A673 (cell line): ENCODE measurements around the gene ADGRB2. TPM values are rescaled to one million over a fixed set of nuclear protein-coding genes. Genes with fewer than 3 reads are reported as not detected.

Source experiments
- BruUV-seq: library from RNA; stranded (reverse); fragments of 400-500 nt; replicated peaks from 2 replicates; lab custom pipeline; 2021; lab: Mats Ljungman, UMichigan
- CTCF ChIA-PET: fragments of 300-600 bp; sonication (Branson Sonifier 250); formaldehyde crosslinking; loops from one replicate; lab custom pipeline; 2022; ENCODE audit warnings: antibody characterized with exemption; lab: Charles Lee
- POLR2A ChIA-PET: fragments of 300-600 bp; sonication (Branson Sonifier 250); formaldehyde crosslinking; loops from one replicate; lab custom pipeline; 2022; ENCODE audit warnings: antibody characterized with exemption; ENCODE audit not compliant: low non-redundant PET; lab: Charles Lee
- DNase-seq: peaks from one replicate; pipeline ENCODE4 v3.0.0-alpha.2; 2015; ENCODE audit warnings: low spot score
- H3K27ac ChIP-seq: fragments of 200-600 bp; sonication (generic); 2 replicates; pipeline ENCODE4 v1.5.1; 2016; ENCODE audit warnings: mixed run types, low read depth, mild to moderate bottlenecking, mixed read lengths, antibody characterized with exemption, low read length; ENCODE audit not compliant: poor library complexity, severe bottlenecking
- H3K27me3 ChIP-seq: fragments of 200-600 bp; sonication (generic); replicated peaks from 2 replicates; pipeline ENCODE4 v1.6.1; 2017; ENCODE audit warnings: mixed run types, low read depth, mild to moderate bottlenecking, mixed read lengths, antibody characterized with exemption, low read length; ENCODE audit not compliant: insufficient read depth, poor library complexity
- H3K36me3 ChIP-seq: fragments of 200-600 bp; sonication (generic); 2 replicates; pipeline ENCODE4 v1.6.1; 2016; ENCODE audit warnings: mixed run types, mild to moderate bottlenecking, mixed read lengths, antibody characterized with exemption, low read length; ENCODE audit not compliant: insufficient read depth, poor library complexity, severe bottlenecking
- H3K4me1 ChIP-seq: fragments of 200-600 bp; sonication (generic); 2 replicates; pipeline ENCODE4 v1.6.1; 2017; ENCODE audit warnings: mixed run types, mild to moderate bottlenecking, mixed read lengths, antibody characterized with exemption, low read length; ENCODE audit not compliant: insufficient read depth, poor library complexity, severe bottlenecking
- H3K4me3 ChIP-seq: fragments of 200-600 bp; sonication (generic); 2 replicates; pipeline ENCODE4 v1.5.1; 2016; ENCODE audit warnings: low read depth, mixed run types, mild to moderate bottlenecking, mixed read lengths, low read length; ENCODE audit not compliant: poor library complexity, severe bottlenecking
- H3K9me3 ChIP-seq: fragments of 200-600 bp; sonication (generic); 2 replicates; pipeline ENCODE4 v1.6.1; 2016; ENCODE audit warnings: mixed run types, low read depth, mild to moderate bottlenecking, mixed read lengths, antibody characterized with exemption, low read length; ENCODE audit not compliant: poor library complexity, severe bottlenecking
- CTCF ChIP-seq: fragments of 300-800, 200-600 bp; sonication (generic); conservative IDR thresholded peaks from 2 replicates; pipeline ENCODE4 v1.5.1; 2017; ENCODE audit warnings: low read depth, mild to moderate bottlenecking, antibody characterized with exemption, low read length, moderate library complexity, mixed read lengths
- EZH2 ChIP-seq: fragments of 200-600 bp; sonication (generic); IDR thresholded peaks from 2 replicates; pipeline ENCODE4 v1.6.1; 2017; ENCODE audit warnings: borderline replicate concordance, low read depth, mild to moderate bottlenecking, mixed read lengths, antibody characterized with exemption, low read length; ENCODE audit not compliant: poor library complexity, severe bottlenecking
- intact Hi-C: fragments of 100-400 bp; cut with micrococcal nuclease; formaldehyde crosslinking; loops from one replicate; pipeline ENCODE4 v1.10.0; 2022; ENCODE audit not compliant: unreplicated experiment
- total RNA-seq: library from RNA; stranded (reverse); gene quantifications from 2 replicates; pipeline ENCODE4 v1.2.3, GENCODE V29; 2021

Gene ADGRB2
- total RNA-seq, 1 experiment from 2014 or later = 5.9 TPM

- peak overlapping the region; percentile 64 for H3K4me3 ChIP-seq
- H3K27me3 ChIP-seq = no peaks in the 10 kb centered on the region
- DNase-seq = no peak
- intact Hi-C loops = no loop called here
- CTCF ChIA-PET = interaction anchor here (0.9 to 3.6 kb wide), 2 partner anchors 14 to 200 kb away, joined by 3 to 15 read pairs; no protein-coding TSS in a partner anchor
- no peak overlapping the region for H3K27ac ChIP-seq
- no peaks in the 10 kb centered on the region for H3K36me3 ChIP-seq
- POLR2A ChIA-PET = no interaction called here
- BruUV-seq = no TSS peak
- peaks cover 31% of the 10 kb centered on the region for H3K4me1 ChIP-seq
- H3K9me3 ChIP-seq = no peaks in the 10 kb centered on the region
- TF ChIP-seq CTCF (no peak), EZH2 (no peak)
Observed at GRCh38 chr1:31763671-31764311, 349 bp downstream of the ADGRB2 start.

- intact Hi-C loops = no loop called here
- no peaks in the 10 kb centered on the region for H3K27me3 ChIP-seq
- TF ChIP-seq EZH2 (no peak), CTCF (peak; percentile 69)
- CTCF ChIA-PET = interaction anchor here (0.6 to 3.6 kb wide), 5 partner anchors 14 to 201 kb away, joined by 3 to 15 read pairs (median 6); no protein-coding TSS in a partner anchor
- H3K36me3 ChIP-seq = no peaks in the 10 kb centered on the region
- peak; percentile 82 for DNase-seq
- peaks cover 31% of the 10 kb centered on the region for H3K4me1 ChIP-seq
- peak overlapping the region; percentile 64 for H3K4me3 ChIP-seq
- POLR2A ChIA-PET = no interaction called here
- H3K9me3 ChIP-seq = no peaks in the 10 kb centered on the region
- H3K27ac ChIP-seq = no peak overlapping the region
- no TSS peak for BruUV-seq
Observed at GRCh38 chr1:31762726-31763670, 1.1 kb downstream of the ADGRB2 start.

- no peak overlapping the region for H3K27ac ChIP-seq
Observed at GRCh38 chr1:31762323-31762722, 1.8 kb downstream of the ADGRB2 start.

More at GRCh38 chr1:31762323-31762722, 1.8 kb downstream of the ADGRB2 start:
- H3K36me3 ChIP-seq = no peaks in the 10 kb centered on the region
- intact Hi-C loops = no loop called here
- no TSS peak for BruUV-seq
- DNase-seq = no peak
- ChIA-PET POLR2A (no interaction called here), CTCF (interaction anchor here (0.8 to 3.6 kb wide), 3 partner anchors 26 to 202 kb away, joined by 4 to 15 read pairs (median 15); no protein-coding TSS in a partner anchor)
- no peak for TF ChIP-seq EZH2
- peak overlapping the region; percentile 64 for H3K4me3 ChIP-seq
- H3K4me1 ChIP-seq = peaks cover 31% of the 10 kb centered on the region
- H3K9me3 ChIP-seq = no peaks in the 10 kb centered on the region
- H3K27me3 ChIP-seq = no peaks in the 10 kb centered on the region
